ENCODE results near the gene DRC1. TPM values are rescaled to one million over a fixed set of nuclear protein-coding genes. Genes with fewer than 3 reads are reported as not detected.

Gene DRC1
- total RNA-seq, 1 experiment from 2014 or later, result not detected

- DNase-seq (ENCODE audit: low spot score), result no peak
Observed at GRCh38 chr2:26472821-26473655, 71.3 kb downstream of the DRC1 start.

GRCh38 chr2:26473796-26474195, 72.1 kb downstream of the DRC1 start:
- in situ Hi-C loops (cut with HindIII; ENCODE audit: low sequenced_read_pairs), result no loop called here
- no peak for DNase-seq (ENCODE audit: low spot score)

More at GRCh38 chr2:26472821-26473655, 71.3 kb downstream of the DRC1 start:
- in situ Hi-C loops (cut with HindIII; ENCODE audit: low sequenced_read_pairs), result no loop called here

GRCh38 chr2:26474261-26474785, 72.6 kb downstream of the DRC1 start:
- DNase-seq (ENCODE audit: low spot score), result no peak
- in situ Hi-C loops (cut with HindIII; ENCODE audit: low sequenced_read_pairs), result no loop called here

GRCh38 chr2:26475037-26475436, 73.3 kb downstream of the DRC1 start:
- in situ Hi-C loops (cut with HindIII; ENCODE audit: low sequenced_read_pairs), result no loop called here
- DNase-seq (ENCODE audit: low spot score), result no peak

- in situ Hi-C loops (cut with HindIII; ENCODE audit: low sequenced_read_pairs), result no loop called here
- no peak for DNase-seq (ENCODE audit: low spot score)
Observed at GRCh38 chr2:26475832-26476501, 74.2 kb downstream of the DRC1 start.

- DNase-seq (ENCODE audit: low spot score), result no peak
- in situ Hi-C loops (cut with HindIII; ENCODE audit: low sequenced_read_pairs), result no loop called here
Observed at GRCh38 chr2:26477126-26477910, 75.6 kb downstream of the DRC1 start.

- in situ Hi-C loops (cut with HindIII; ENCODE audit: low sequenced_read_pairs), result no loop called here
- DNase-seq (ENCODE audit: low spot score), result peak; percentile 53
Observed at GRCh38 chr2:26477911-26478253, 76.2 kb downstream of the DRC1 start, which contains the start of gene OTOF. TSS of gene OTOF (minus strand) at chr2:26478124.

- no peak for DNase-seq (ENCODE audit: low spot score)
- in situ Hi-C loops (cut with HindIII; ENCODE audit: low sequenced_read_pairs), result no loop called here
Observed at GRCh38 chr2:26478366-26478765, 76.6 kb downstream of the DRC1 start.

GRCh38 chr2:26479131-26479788, 77.5 kb downstream of the DRC1 start:
- in situ Hi-C loops (cut with HindIII; ENCODE audit: low sequenced_read_pairs), result no loop called here
- no peak for DNase-seq (ENCODE audit: low spot score)

GRCh38 chr2:26479789-26480565, 78.3 kb downstream of the DRC1 start:
- no peak for DNase-seq (ENCODE audit: low spot score)
- in situ Hi-C loops (cut with HindIII; ENCODE audit: low sequenced_read_pairs), result no loop called here

GRCh38 chr2:26480566-26481423, 79.1 kb downstream of the DRC1 start:
- in situ Hi-C loops (cut with HindIII; ENCODE audit: low sequenced_read_pairs), result no loop called here
- no peak for DNase-seq (ENCODE audit: low spot score)

- in situ Hi-C loops (cut with HindIII; ENCODE audit: low sequenced_read_pairs), result no loop called here
- DNase-seq (ENCODE audit: low spot score), result no peak
Observed at GRCh38 chr2:26481706-26482105, 80.0 kb downstream of the DRC1 start.

GRCh38 chr2:26482211-26483026, 80.7 kb downstream of the DRC1 start:
- DNase-seq (ENCODE audit: low spot score), result no peak
- in situ Hi-C loops (cut with HindIII; ENCODE audit: low sequenced_read_pairs), result no loop called here

- in situ Hi-C loops (cut with HindIII; ENCODE audit: low sequenced_read_pairs), result no loop called here
- DNase-seq (ENCODE audit: low spot score), result no peak
Observed at GRCh38 chr2:26483027-26483326, 81.3 kb downstream of the DRC1 start.

GRCh38 chr2:26483516-26483915, 81.8 kb downstream of the DRC1 start:
- in situ Hi-C loops (cut with HindIII; ENCODE audit: low sequenced_read_pairs), result no loop called here

GRCh38 chr2:26483957-26484565, 82.3 kb downstream of the DRC1 start:
- DNase-seq (ENCODE audit: low spot score), result peak; percentile 28
- in situ Hi-C loops (cut with HindIII; ENCODE audit: low sequenced_read_pairs), result no loop called here

More at GRCh38 chr2:26483516-26483915, 81.8 kb downstream of the DRC1 start:
- DNase-seq (ENCODE audit: low spot score), result no peak

GRCh38 chr2:26484579-26484978, 82.9 kb downstream of the DRC1 start:
- no peak for DNase-seq (ENCODE audit: low spot score)
- in situ Hi-C loops (cut with HindIII; ENCODE audit: low sequenced_read_pairs), result no loop called here
